Subcutaneous adipose tissue (tissue), 4 donors: ENCODE results near the gene RAVER2. TPM values are rescaled to one million over a fixed set of nuclear protein-coding genes. Genes with fewer than 3 reads are reported as not detected.

Source experiments
- total RNA-seq, 4 donors: library from RNA; depleted of rRNA; stranded (reverse); fragments of >200 nt; gene quantifications; one replicate each; pipeline ENCODE4 v1.1.0, GENCODE V29; 2016
- TF ChIP-seq, protein P1 (sequence below): fragments of 450-650 bp; IDR thresholded peaks from one replicate; pipeline ENCODE4 v1.5.1; 2016; ENCODE audit warnings: low read depth, mild to moderate bottlenecking, control low read depth, antibody characterized with exemption, moderate library complexity

Gene RAVER2
- total RNA-seq, 4 donors from 2014 or later = 6.4 to 11.5 (median 8.6) TPM

DNA sequence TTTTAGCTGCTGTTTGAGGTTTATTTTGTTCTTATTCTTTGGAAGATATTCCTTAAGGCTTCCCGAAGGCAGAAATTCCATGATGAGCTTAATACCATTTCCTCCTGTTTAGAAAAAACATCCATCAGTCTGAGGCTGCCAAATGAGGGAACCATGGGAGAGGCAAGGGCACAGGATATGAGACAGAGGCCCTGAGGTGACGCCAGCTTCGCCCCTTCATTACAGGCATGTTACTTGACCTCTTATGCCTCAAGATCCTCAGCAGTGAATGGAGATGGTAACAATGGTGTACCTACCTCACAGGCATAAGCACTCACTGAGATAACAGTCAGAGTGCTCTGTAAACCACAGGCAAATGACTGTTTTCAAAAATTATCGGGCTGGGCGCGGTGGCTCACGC lies 93.6 kb downstream of the RAVER2 start:
- TF ChIP-seq, protein P1, sequence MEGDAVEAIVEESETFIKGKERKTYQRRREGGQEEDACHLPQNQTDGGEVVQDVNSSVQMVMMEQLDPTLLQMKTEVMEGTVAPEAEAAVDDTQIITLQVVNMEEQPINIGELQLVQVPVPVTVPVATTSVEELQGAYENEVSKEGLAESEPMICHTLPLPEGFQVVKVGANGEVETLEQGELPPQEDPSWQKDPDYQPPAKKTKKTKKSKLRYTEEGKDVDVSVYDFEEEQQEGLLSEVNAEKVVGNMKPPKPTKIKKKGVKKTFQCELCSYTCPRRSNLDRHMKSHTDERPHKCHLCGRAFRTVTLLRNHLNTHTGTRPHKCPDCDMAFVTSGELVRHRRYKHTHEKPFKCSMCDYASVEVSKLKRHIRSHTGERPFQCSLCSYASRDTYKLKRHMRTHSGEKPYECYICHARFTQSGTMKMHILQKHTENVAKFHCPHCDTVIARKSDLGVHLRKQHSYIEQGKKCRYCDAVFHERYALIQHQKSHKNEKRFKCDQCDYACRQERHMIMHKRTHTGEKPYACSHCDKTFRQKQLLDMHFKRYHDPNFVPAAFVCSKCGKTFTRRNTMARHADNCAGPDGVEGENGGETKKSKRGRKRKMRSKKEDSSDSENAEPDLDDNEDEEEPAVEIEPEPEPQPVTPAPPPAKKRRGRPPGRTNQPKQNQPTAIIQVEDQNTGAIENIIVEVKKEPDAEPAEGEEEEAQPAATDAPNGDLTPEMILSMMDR = no peak

DNA sequence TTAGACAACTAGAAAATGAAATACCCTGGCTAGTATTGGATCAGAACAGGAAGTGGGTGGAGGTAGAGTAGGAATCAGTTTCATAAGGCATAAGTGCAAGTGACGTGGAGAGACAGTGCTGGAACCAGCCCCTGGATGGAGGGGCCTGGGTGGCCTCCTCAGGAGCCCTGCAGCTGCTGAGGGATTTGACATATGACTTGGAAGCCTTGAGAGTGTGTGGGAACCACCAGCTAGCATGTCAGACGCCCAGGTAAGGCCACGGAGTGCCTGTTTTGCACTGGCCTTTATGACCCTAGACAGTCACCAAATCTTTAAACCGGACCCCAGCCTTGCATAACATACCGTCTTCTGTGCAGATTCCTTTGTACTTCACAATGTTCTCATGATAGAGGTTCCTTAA lies 94.4 kb downstream of the RAVER2 start:
- TF ChIP-seq, protein P1 = no peak

DNA sequence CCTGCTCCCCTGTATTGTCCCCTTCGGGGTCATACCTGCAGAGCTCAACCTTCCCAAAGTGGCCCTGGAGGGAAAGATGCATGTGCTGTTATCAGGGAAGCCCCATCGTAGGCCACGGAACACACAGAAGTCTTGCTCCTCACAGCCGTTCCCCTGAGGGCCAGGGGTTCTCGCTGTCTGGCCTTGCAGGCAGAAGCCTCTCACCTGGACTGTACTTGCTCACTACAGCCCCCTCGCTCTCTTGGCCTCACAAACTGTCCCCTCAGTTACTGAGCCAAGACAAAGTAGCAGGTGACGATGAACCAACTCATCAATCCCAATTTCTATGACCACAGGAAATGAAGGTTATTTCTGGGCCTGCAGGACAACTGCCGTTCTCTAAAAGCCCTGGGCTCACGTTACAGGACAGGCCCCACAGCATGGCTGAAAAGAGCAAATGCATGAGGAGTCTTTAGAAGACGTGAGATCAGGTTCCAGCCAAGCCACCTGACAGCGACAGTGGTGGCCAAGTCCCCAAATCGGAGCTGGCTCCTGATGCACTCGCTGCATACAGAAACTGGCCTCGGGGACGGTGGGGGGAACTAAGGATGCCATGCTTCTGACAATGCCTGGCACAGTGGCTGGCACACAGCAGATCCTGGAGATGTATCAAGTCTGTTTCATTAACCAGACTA lies 95.0 kb downstream of the RAVER2 start:
- TF ChIP-seq, protein P1 = no peak

DNA sequence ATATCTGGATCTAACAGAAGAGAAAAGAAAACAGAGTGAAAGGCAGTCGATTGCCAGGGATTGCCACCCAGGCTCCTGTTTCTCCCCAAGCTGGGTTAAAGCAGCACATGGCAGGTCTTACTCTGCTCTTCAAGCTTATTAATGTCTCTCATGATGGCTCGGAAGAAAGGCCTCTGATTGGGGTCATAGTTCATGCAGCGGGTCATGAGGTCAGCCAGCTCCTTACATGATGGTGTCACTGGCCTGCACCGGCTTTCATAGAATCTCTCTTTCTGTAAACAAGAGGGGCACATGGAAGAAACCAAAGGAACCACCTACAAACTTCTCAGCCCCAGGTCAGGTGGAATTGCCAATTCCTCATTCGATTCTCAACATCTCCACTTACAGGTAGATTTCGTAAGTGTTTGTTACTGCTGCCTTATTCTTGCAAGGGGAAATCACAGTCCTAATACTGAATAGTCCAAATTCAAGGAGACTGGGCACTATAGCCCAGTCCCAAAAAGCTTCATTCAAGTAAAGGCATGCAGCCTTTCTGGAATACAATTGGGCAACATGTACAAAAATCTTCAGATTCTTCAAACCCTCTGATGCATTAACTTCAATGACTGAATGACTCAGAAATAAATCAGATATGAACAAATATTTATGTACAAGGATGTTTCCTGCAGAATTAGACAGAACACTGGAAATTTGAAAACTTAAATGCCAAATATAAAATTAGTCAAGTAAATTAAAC lies 96.6 kb downstream of the RAVER2 start:
- TF ChIP-seq, protein P1 = no peak

DNA sequence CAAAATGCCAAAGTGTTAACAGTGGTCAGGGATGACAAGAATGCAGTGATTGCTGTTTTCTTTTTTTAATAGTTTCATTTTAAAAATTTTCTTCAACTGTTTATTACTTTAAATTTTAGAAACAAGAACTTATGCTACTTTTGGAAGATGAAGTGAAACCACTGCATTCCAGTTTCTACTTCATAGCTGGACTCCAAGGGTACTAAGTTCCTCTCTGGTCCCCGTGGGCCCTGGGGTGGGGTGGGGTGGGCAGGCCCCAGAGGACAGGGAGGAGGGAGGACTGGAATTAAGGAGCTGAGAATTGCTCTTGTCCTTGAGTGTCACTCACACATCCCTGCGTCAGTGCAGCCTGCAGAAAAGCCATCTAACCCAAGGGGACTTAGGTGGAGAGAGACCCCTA lies 97.3 kb downstream of the RAVER2 start:
- TF ChIP-seq, protein P1 = no peak

DNA sequence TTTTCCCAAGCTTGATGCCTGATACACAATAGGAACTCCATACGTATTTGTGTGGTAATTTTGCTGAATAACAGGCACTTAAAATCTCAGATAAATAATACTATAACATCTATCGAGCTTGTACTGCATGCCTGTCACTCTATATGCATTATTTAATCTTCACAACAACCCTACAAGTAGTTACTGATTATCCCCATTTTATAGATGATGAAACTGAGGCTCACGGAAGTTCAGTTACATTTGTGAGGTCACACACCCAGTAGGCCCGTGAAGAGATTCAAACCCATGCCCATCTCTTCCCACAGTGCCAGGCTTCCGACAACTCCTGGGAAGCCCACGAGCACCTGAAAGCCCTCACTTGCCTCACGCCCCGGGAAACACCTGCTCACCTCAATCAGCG lies 98.8 kb downstream of the RAVER2 start:
- TF ChIP-seq, protein P1 = no peak

DNA sequence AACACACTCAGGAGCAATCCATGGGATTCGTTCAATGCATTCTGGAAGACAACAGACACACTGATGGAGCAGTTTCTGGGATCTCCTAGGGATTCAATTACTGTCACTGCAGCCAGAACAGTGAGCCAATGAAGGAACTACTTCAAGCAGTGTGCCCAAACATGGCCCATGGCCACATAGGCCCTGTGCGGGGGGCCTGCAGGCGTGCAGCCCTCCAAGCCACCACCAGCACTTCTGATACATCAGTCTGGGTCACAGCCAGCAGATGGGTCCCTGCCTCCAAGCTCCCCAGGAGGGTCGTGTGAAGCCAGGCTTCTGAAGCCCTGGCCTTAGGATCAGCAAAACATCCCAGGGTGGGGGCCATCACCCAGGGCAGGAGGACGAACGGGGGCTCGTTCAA lies 99.3 kb downstream of the RAVER2 start:
- TF ChIP-seq, protein P1 = no peak
